Chondrocyte (in vitro differentiated cells): Measurements from ENCODE around the gene UBA1. TPM values are rescaled to one million over a fixed set of nuclear protein-coding genes. Genes with fewer than 3 reads are reported as not detected.

Source experiments
- DNase-seq: peaks from one replicate; pipeline ENCODE4 v3.0.0; 2021; ENCODE audit warnings: mixed read lengths, low spot score
- H3K27ac Mint-ChIP-seq: one replicate; pipeline ENCODE4 v1.8.0; 2021; ENCODE audit warnings: mild to moderate bottlenecking, moderate library complexity, mixed read lengths; ENCODE audit not compliant: unreplicated experiment
- H3K27me3 Mint-ChIP-seq: 2 replicates; pipeline ENCODE4 v1.8.0; 2021; ENCODE audit warnings: low read depth, mixed read lengths
- H3K36me3 Mint-ChIP-seq: 2 replicates; pipeline ENCODE4 v1.8.0; 2021; ENCODE audit warnings: low read depth, mixed read lengths
- H3K4me1 Mint-ChIP-seq: 2 replicates; pipeline ENCODE4 v1.8.0; 2021; ENCODE audit warnings: low read depth, mild to moderate bottlenecking, mixed read lengths
- H3K4me3 Mint-ChIP-seq: one replicate; pipeline ENCODE4 v1.8.0; 2021; ENCODE audit warnings: mild to moderate bottlenecking, moderate library complexity, mixed read lengths; ENCODE audit not compliant: unreplicated experiment
- H3K9me3 Mint-ChIP-seq: 2 replicates; pipeline ENCODE4 v1.8.0; 2021; ENCODE audit warnings: low read depth, mixed read lengths
- CTCF ChIP-seq: fragments of 200-600 bp; sonication (generic); IDR thresholded peaks from 2 replicates; pipeline ENCODE4 v1.5.0; 2021; ENCODE audit warnings: antibody characterized with exemption, mild to moderate bottlenecking, moderate library complexity
- total RNA-seq: library from RNA; stranded (reverse); gene quantifications from 3 replicates; pipeline ENCODE4 v1.2.1, GENCODE V29; 2021

Gene UBA1
- total RNA-seq, 1 donor from 2014 or later, result 311 TPM

DNA sequence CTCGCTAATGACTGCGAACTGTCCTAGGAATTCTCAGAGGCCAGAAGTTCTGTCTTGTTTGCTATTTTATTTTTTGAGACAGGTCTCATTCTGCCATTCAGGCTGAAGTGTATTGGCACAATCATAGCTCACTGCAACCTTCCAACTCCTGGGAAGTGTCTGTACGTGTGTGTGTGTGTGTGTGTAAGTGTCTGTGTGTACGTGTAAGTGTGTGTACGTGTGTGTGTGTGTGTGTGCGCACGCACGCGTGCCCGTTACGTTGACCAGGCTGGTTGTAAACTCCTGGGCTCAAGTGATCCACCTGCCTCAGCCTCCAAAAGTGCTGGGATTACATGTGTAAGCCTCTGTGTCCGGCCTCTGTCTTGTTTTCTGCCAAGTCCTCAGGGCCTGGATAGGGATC, 14.5 kb downstream of the UBA1 start:
- Mint-ChIP-seq H3K4me3 (no peak overlapping the region), H3K27me3 (no peaks in the 10 kb centered on the region), H3K9me3 (no peaks in the 10 kb centered on the region), H3K27ac (peak overlapping the region; percentile 68), H3K4me1 (peaks cover 12% of the 10 kb centered on the region), H3K36me3 (peaks cover 67% of the 10 kb centered on the region)
- DNase-seq, result peak; percentile 50
- TF ChIP-seq CTCF, result no peak

DNA sequence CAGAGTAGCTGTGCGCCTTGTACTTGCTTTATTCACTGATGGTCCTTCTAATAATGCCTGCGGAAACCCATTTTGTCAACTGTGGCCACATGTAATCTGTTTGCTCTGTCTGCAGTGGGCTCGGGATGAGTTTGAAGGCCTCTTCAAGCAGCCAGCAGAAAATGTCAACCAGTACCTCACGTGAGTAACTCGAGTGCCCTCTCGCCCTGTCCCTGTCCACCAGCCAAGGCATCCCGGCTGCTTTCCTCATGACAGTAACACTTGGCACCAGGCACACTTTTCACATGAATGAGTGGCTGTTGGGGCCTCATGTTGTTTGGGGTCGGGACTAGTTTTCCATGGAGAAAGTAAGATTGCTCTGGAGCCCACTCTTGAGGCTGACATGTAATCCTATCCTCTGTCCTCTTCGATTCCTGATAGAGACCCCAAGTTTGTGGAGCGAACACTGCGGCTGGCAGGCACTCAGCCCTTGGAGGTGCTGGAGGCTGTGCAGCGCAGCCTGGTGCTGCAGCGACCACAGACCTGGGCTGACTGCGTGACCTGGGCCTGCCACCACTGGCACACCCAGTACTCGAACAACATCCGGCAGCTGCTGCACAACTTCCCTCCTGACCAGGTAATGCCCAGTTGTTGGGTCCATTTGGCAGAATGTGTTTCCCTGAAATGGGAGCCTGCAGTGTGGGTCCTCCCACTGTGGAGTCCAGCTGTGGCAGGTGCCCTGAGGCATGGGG, 16.0 kb downstream of the UBA1 start:
- no peak for TF ChIP-seq CTCF
- peaks cover 70% of the 10 kb centered on the region for H3K36me3 Mint-ChIP-seq
- H3K4me3 Mint-ChIP-seq, result no peak overlapping the region
- no peaks in the 10 kb centered on the region for H3K27me3 Mint-ChIP-seq
- no peaks in the 10 kb centered on the region for H3K9me3 Mint-ChIP-seq
- peak overlapping the region; percentile 36 for H3K27ac Mint-ChIP-seq
- peaks cover 19% of the 10 kb centered on the region for H3K4me1 Mint-ChIP-seq
- peak; percentile 76 for DNase-seq

- H3K4me1 Mint-ChIP-seq, result peaks cover 27% of the 10 kb centered on the region
- DNase-seq, result peak; percentile 53
- H3K27me3 Mint-ChIP-seq, result no peaks in the 10 kb centered on the region
These were observed 17.2 kb downstream of the UBA1 start for GRCh38 chrX:47210661-47211425.

DNA sequence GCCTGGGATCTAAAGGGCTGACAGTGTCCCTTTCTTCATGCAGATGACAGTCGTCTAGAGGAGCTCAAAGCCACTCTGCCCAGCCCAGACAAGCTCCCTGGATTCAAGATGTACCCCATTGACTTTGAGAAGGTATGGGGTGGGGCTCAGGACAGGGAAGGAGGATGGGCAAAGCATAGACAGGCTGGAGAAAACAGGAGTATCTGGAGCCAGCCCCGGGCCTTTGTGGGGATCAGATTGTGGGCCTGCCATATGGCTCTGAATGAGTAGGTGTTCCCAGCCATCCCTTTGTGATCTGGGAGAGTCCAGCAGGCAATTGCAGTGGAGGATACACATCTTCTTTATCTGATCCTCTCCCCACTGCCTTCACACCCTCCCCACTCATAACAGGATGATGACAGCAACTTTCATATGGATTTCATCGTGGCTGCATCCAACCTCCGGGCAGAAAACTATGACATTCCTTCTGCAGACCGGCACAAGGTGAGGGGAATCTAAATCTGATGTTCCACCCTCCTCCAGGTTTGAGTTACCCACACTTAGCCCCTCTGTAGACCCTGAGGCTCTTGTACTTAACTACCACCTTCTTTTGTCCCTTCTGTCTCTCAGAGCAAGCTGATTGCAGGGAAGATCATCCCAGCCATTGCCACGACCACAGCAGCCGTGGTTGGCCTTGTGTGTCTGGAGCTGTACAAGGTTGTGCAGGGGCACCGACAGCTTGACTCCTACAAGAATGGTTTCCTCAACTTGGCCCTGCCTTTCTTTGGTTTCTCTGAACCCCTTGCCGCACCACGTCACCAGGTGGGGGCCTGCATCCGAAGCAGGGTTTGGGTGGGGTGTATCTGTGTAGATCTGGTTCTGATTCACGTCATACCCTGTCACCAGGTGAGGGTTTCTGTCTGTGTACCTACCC, 19.0 kb downstream of the UBA1 start:
- peaks cover 35% of the 10 kb centered on the region for H3K4me1 Mint-ChIP-seq
- peak overlapping the region; percentile 80 for H3K27ac Mint-ChIP-seq
- DNase-seq, result peak; percentile 72
- no peak overlapping the region for H3K4me3 Mint-ChIP-seq
- TF ChIP-seq CTCF, result no peak
- H3K27me3 Mint-ChIP-seq, result no peaks in the 10 kb centered on the region
- H3K36me3 Mint-ChIP-seq, result peaks cover 64% of the 10 kb centered on the region
- H3K9me3 Mint-ChIP-seq, result no peaks in the 10 kb centered on the region

More at GRCh38 chrX:47210661-47211425, 17.2 kb downstream of the UBA1 start:
- Mint-ChIP-seq H3K4me3 (no peak overlapping the region), H3K9me3 (no peaks in the 10 kb centered on the region), H3K27ac (peak overlapping the region; percentile 22), H3K36me3 (peaks cover 71% of the 10 kb centered on the region)
- TF ChIP-seq CTCF, result no peak
